Parathyroid adenoma (tissue), 2 donors: ENCODE data around the gene MINK1.

Experiments used
- H2AFZ ChIP-seq: fragments of 300-600 bp; sonication (generic); one replicate; pipeline ENCODE4 v1.7.0; 2017; ENCODE audit warnings: antibody characterized with exemption, mild to moderate bottlenecking
- H3K27ac ChIP-seq: fragments of 300-600 bp; sonication (generic); one replicate; pipeline ENCODE4 v1.7.0; 2017
- H3K27me3 ChIP-seq: fragments of 300-600 bp; sonication (generic); one replicate; pipeline ENCODE4 v1.7.0; 2017; ENCODE audit warnings: low read length; ENCODE audit not compliant: control insufficient read depth, insufficient read depth
- H3K36me3 ChIP-seq: fragments of 300-600 bp; sonication (generic); one replicate; pipeline ENCODE4 v1.7.0; 2017; ENCODE audit warnings: low read length; ENCODE audit not compliant: control insufficient read depth, insufficient read depth
- H3K4me1 ChIP-seq: fragments of 300-600 bp; sonication (generic); one replicate; pipeline ENCODE4 v1.7.0; 2017; ENCODE audit warnings: control low read depth
- H3K4me2 ChIP-seq: fragments of 300-600 bp; sonication (generic); one replicate; pipeline ENCODE4 v1.7.0; 2017; ENCODE audit warnings: low read length
- H3K4me3 ChIP-seq: fragments of 300-600 bp; sonication (generic); one replicate; pipeline ENCODE4 v1.7.0; 2017; ENCODE audit warnings: low read depth, low read length
- H3K79me2 ChIP-seq: fragments of 300-600 bp; sonication (generic); one replicate; pipeline ENCODE4 v1.7.0; 2017; ENCODE audit warnings: control low read depth
- H3K9ac ChIP-seq: fragments of 300-600 bp; sonication (generic); one replicate; pipeline ENCODE4 v1.7.0; 2017; ENCODE audit warnings: mild to moderate bottlenecking
- H3K9me3 ChIP-seq: fragments of 300-600 bp; sonication (generic); one replicate; pipeline ENCODE4 v1.7.0; 2017; ENCODE audit warnings: low read length; ENCODE audit not compliant: control insufficient read depth
- TF ChIP-seq, protein P1 (sequence below): fragments of 300-600 bp; sonication (generic); IDR thresholded peaks from one replicate; pipeline ENCODE4 v1.7.0; 2017; ENCODE audit warnings: antibody characterized with exemption, mild to moderate bottlenecking
- donor health status: primary hyperparathyroidism.

The MINK1 gene

DNA sequence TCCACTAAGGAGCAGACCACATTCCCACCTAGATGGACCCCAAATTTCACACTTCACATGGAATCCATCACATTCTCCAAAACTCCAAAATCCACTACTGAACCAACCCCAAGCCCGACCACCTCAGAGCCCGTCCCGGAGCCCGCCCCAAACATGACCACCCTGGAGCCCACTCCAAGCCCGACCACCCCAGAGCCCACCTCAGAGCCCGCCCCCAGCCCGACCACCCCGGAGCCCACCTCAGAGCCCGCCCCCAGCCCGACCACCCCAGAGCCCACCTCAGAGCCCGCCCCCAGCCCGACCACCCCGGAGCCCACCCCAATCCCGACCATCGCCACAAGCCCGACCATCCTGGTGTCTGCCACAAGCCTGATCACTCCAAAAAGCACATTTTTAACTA lies 100.5 kb downstream of the MINK1 start:
- H3K79me2 ChIP-seq: peaks cover 4% of the 10 kb centered on the region
- no peak overlapping the region for H2AFZ ChIP-seq
- no peaks in the 10 kb centered on the region for H3K9me3 ChIP-seq
- peaks cover 6% of the 10 kb centered on the region for H3K4me1 ChIP-seq
- no peak overlapping the region for H3K4me2 ChIP-seq
- TF ChIP-seq, protein P1, sequence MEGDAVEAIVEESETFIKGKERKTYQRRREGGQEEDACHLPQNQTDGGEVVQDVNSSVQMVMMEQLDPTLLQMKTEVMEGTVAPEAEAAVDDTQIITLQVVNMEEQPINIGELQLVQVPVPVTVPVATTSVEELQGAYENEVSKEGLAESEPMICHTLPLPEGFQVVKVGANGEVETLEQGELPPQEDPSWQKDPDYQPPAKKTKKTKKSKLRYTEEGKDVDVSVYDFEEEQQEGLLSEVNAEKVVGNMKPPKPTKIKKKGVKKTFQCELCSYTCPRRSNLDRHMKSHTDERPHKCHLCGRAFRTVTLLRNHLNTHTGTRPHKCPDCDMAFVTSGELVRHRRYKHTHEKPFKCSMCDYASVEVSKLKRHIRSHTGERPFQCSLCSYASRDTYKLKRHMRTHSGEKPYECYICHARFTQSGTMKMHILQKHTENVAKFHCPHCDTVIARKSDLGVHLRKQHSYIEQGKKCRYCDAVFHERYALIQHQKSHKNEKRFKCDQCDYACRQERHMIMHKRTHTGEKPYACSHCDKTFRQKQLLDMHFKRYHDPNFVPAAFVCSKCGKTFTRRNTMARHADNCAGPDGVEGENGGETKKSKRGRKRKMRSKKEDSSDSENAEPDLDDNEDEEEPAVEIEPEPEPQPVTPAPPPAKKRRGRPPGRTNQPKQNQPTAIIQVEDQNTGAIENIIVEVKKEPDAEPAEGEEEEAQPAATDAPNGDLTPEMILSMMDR: no peak
- H3K4me3 ChIP-seq: no peak overlapping the region
- no peak overlapping the region for H3K9ac ChIP-seq
- no peaks in the 10 kb centered on the region for H3K36me3 ChIP-seq
- H3K27ac ChIP-seq: no peak overlapping the region
- H3K27me3 ChIP-seq: no peaks in the 10 kb centered on the region

DNA sequence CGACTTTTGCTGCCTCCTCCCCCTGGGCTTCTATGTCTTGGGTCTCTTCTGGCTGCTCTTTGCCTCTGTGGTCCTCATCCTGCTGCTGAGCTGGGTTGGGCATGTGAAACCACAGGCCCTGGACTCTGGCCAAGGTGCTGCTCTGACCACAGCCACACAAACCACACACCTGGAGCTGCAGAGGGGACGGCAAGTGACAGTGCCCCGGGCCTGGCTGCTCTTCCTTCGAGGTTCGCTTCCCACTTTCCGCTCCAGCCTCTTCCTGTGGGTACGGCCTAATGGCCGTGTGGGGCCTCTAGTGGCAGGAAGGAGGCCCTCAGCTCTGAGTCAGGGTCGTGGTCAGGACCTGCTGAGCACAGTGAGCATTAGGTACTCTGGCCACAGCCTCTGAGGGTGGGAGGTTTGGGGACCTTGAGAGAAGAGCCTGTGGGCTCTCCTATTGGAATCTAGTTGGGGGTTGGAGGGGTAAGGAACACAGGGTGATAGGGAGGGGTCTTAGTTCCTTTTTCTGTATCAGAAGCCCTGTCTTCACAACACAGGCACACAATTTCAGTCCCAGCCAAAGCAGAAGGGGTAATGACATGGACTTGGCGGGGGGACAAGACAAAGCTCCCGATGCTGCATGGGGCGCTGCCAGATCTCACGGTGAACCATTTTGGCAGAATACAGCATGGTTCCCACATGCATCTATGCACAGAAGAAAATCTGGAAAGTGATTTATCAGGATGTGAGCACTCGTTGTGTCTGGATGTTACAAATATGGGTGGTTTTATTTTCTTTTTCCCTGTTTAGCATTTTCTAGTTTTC lies 101.2 kb downstream of the MINK1 start:
- Histone ChIP-seq H3K79me2 (peaks cover 8% of the 10 kb centered on the region), H3K4me3 (no peak overlapping the region), H3K4me1 (peaks cover 6% of the 10 kb centered on the region), H3K9ac (no peak overlapping the region), H2AFZ (peak overlapping the region; percentile 16), H3K9me3 (no peaks in the 10 kb centered on the region), H3K36me3 (no peaks in the 10 kb centered on the region), H3K27me3 (no peaks in the 10 kb centered on the region), H3K4me2 (no peak overlapping the region), H3K27ac (no peak overlapping the region)
- TF ChIP-seq, protein P1: no peak

DNA sequence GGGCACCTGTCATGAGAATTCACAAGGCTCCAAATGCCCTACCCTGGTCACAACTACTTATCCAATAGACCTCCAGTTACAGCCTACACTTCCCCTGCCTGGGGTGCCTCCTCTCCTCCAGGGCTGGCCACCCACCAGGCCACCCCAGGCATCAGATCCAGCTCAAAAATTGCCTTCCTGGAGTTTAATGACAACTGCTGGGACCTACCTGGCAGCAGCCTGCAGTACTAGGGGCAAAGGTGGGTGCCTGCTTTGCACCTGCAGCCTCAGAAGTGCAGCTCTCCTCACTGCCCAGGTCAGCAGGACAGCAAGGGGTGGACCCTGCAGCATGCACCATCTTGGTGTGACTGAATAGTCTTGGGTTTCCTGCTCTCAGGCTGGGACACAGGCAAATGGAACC lies 102.5 kb downstream of the MINK1 start:
- peaks cover 9% of the 10 kb centered on the region for H3K79me2 ChIP-seq
- no peaks in the 10 kb centered on the region for H3K36me3 ChIP-seq
- peaks cover 6% of the 10 kb centered on the region for H3K4me1 ChIP-seq
- no peaks in the 10 kb centered on the region for H3K27me3 ChIP-seq
- no peak overlapping the region for H3K27ac ChIP-seq
- no peak overlapping the region for H3K4me2 ChIP-seq
- H3K9ac ChIP-seq: no peak overlapping the region
- H2AFZ ChIP-seq: no peak overlapping the region
- no peaks in the 10 kb centered on the region for H3K9me3 ChIP-seq
- H3K4me3 ChIP-seq: no peak overlapping the region
- TF ChIP-seq, protein P1: no peak

DNA sequence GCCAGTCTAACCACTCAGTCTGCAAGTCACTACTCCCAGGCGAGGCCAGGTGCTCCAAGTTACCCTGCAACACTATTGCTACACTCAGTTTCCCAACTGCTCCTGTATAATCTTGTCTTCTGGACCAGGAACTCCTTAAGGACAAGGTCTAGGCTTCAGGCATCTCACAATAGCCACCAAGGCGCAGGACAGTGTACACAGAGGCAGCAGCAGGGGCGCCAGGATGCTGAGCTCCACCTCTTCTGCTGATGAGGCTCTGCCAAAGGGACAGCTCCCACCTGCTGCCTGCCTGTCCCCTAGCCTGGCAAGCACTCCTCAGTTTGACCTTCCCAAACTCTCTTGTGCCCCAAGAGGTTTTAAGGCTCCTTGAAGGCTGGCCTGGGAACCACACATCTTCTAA lies 103.3 kb downstream of the MINK1 start:
- Histone ChIP-seq H3K4me2 (no peak overlapping the region), H3K79me2 (peaks cover 15% of the 10 kb centered on the region), H3K27ac (no peak overlapping the region), H3K27me3 (no peaks in the 10 kb centered on the region), H2AFZ (no peak overlapping the region), H3K4me1 (peaks cover 12% of the 10 kb centered on the region), H3K36me3 (no peaks in the 10 kb centered on the region), H3K4me3 (no peak overlapping the region), H3K9me3 (no peaks in the 10 kb centered on the region), H3K9ac (no peak overlapping the region)
- TF ChIP-seq, protein P1: no peak

DNA sequence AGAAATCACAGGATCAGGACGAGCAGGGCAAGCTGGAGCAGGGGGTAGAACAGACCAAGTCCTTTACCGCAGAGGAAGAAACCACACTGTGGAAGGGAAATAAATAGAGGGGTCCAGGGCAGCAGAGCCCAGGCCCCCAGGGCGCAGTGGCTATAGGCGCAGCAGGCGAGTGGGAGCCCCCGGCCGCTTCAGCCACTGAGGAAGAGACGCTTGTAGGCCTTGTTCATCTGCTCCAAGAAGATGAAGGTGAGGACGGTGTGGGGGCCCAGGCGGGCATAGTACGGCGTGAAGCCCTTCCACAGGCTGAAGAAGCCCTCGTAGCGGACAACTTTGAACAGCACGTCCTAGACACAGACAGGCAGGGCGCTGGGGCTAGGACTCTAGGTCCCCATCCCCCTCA lies 104.4 kb downstream of the MINK1 start:
- H3K27ac ChIP-seq: no peak overlapping the region
- no peak overlapping the region for H2AFZ ChIP-seq
- no peaks in the 10 kb centered on the region for H3K9me3 ChIP-seq
- H3K4me3 ChIP-seq: no peak overlapping the region
- H3K27me3 ChIP-seq: no peaks in the 10 kb centered on the region
- H3K9ac ChIP-seq: no peak overlapping the region
- no peak overlapping the region for H3K4me2 ChIP-seq
- H3K36me3 ChIP-seq: no peaks in the 10 kb centered on the region
- H3K4me1 ChIP-seq: peaks cover 17% of the 10 kb centered on the region
- TF ChIP-seq, protein P1: no peak
- H3K79me2 ChIP-seq: peaks cover 20% of the 10 kb centered on the region
